ENCODE results near the gene TCF4.
"Not testable (repeated sequence)": the region's sequence is repeated elsewhere in the genome, so short reads cannot be mapped to it uniquely, and the experiment has no call there.

Gene TCF4

DNA sequence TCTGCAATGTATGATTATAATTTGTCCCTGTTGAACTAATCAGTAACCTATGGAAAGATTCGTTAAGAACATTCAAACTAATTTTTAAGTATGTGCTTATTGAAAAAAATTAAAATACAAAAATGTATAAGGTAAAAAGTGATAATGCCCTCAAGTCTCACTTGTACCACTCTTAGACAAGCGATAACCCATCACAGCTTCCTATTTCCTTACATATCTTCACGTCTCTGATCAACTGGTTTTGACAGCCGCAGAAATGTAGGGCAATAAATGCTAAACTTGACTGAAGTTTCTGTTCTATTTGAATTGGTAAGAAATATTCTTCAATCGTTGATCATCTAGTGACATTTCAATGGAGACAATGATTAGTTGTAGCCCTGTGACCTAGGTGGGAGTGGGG lies 112.5 kb downstream of the TCF4 start:
- DNase-seq (ENCODE audit: low spot score) = no peak

DNA sequence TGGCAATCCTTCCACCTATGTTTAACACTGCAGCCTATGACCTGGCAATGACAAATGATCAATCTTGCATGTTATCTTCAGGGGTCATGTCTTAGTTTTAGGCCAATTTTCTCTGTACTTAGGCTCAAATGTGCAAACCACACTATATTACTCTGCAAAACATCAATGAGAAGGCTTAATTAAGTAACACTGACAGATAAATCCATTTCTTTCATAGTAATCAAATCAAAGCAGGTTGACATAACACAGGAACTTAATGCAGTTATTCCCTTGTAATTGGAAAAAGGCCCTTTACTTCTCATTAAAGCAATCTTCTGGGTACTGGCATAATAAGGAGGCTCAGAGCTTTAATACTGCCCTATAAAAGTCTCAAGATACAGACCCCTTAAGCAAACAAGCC lies 114.4 kb downstream of the TCF4 start:
- DNase-seq (ENCODE audit: low spot score) = no peak

DNA sequence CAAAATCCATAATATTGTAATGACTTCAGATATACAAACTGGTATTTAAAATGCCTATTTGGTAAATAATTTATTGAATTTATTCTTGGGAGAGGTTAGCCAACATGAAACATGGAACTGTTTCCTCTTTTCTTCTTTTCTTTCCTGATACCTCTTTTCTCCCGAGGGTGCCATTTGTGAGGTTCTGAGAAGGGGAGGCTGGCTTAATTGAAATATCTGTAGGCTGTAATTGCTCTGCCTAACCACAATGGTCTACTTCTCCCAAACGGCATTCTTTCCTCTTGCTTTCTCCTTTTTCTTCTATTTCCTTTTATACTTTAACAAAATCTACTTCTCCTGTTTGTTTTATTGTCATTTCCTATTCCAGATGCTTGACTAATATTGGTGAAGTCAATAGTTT lies 114.9 kb downstream of the TCF4 start:
- DNase-seq (ENCODE audit: low spot score) = no peak

GRCh38 chr18:55470826-55471225 lies 117.2 kb downstream of the TCF4 start:
- DNase-seq (ENCODE audit: low spot score) = no peak

DNA sequence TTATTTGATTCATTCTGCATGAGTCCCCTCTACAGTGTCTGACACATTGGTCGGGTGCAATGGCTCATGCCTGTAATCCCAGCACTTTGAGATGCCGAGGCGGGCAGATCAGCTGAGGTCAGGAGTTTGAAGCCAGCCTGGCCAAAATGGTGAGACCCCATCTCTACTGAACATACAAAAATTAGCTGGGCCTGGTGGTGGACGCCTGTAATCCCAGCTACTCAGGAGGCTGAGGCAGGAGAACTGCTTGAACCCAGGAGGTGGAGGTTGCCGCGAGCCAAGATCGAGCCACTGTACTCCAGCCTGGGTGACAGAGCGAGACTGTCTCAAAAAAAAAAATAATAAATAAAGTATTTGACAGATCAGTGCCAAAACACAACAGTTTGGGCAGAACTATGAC lies 118.9 kb downstream of the TCF4 start:
- DNase-seq (ENCODE audit: low spot score) = not testable (repeated sequence)

DNA sequence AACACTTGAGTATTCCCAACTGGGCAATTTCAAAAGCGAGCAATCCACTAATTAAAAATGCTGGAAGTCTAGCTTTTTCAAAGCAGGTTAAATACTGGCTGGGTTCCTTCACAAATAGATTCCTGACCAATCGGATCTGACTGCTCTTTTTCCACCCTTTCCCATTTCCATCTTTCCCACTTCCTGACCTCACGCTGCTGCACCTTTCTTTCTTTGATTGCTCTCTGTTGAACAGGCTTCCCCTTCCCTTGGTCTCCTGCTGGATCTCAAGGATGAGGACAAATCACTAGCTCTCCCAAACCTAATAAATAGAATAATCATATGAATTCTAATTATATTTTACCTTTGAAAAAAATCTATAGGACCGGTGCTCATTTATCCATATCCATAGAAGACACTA lies 121.2 kb downstream of the TCF4 start:
- no peak for DNase-seq (ENCODE audit: low spot score)

- peak; percentile 91 for DNase-seq (ENCODE audit: low spot score)
Measured at GRCh38 chr18:55465313-55465712, 122.7 kb downstream of the TCF4 start.

GRCh38 chr18:55464581-55464980 lies 123.4 kb downstream of the TCF4 start:
- no peak for DNase-seq (ENCODE audit: low spot score)

GRCh38 chr18:55462652-55463051 lies 125.3 kb downstream of the TCF4 start:
- DNase-seq (ENCODE audit: low spot score) = no peak

GRCh38 chr18:55461848-55462247 lies 126.1 kb downstream of the TCF4 start:
- DNase-seq (ENCODE audit: low spot score) = no peak

- no peak for DNase-seq (ENCODE audit: low spot score)
Measured at GRCh38 chr18:55458456-55459203, 129.4 kb downstream of the TCF4 start.

GRCh38 chr18:55457028-55457427 lies 131.0 kb downstream of the TCF4 start:
- DNase-seq (ENCODE audit: low spot score) = no peak

- peak; percentile 55 for DNase-seq (ENCODE audit: low spot score)
Measured at GRCh38 chr18:55455938-55456337, 132.1 kb downstream of the TCF4 start.

DNA sequence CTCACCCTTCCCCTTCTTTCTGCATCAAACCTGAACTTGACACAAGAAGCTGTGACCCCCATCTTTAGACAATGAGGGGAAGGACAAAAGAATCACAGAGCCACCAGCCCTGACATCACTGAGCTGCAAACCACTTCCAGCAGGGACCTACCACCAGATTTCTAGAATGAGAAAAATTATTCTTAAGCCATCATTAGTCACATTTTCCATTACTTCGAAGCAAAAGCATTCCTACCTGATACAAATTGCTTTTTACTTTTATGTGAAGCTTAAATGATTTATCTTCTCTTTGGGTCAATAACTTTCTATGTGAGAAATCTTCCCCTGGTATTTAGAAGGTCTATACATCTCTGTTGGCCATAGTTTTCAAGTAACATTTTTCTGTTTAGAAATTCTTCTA lies 134.8 kb downstream of the TCF4 start:
- no peak for DNase-seq (ENCODE audit: low spot score)

DNA sequence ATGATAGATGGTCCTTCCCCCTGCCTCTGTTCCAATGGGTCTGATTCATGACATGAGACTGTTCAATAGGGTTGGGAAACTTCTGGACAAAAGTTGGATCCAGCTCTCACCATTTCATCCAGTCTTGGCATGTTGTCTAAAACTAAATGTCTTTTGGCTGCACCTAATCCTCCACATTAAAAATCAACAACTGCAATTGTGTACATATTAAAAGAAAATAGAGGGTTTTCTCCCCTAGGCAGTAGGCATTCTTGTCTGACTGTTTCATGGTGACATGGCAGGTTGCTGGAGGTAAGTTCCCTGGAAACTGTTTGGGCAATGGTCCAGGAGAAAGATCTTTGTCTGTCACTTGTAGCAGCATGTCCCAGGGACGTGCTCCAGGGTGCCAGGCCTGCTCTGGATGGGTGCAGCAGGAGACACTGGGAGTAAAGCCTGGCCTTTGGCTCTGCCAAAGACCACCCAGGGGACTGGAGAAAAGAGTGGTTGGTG lies 135.8 kb downstream of the TCF4 start:
- no peak for DNase-seq (ENCODE audit: low spot score)

DNA sequence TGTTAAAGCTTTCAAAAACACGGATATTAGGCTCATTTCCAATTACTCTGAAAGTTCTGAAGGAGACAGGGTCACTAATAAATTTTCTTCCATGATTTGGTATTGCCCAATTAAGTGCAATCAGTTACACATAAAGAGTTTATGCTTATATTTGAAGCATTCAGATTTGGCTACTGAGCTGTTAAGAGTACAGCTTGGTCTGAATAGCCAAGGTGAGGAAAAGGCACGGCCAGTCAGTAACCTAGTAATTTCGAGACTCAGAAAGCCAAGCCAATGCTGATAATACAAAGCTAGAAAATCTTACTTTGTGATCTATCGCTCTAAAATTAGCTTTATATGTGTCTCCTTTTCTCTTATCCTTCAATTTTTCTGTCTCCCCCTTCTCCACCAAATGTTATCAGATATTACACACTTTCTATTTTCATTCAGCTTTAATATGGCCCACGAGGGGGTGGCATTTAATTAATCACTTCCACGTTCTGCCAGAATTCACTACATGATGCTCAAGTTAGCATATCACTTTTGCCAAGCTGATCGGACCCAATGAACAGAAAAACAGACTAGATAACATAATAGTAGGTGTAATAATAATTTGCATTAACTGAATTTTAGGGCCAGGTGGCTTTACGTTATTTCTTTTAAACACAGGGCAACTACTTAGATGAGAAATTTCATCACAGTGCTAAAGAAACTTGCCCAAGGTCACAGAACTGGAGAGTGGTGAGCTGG lies 138.4 kb downstream of the TCF4 start:
- DNase-seq (ENCODE audit: low spot score) = peak; percentile 68

DNA sequence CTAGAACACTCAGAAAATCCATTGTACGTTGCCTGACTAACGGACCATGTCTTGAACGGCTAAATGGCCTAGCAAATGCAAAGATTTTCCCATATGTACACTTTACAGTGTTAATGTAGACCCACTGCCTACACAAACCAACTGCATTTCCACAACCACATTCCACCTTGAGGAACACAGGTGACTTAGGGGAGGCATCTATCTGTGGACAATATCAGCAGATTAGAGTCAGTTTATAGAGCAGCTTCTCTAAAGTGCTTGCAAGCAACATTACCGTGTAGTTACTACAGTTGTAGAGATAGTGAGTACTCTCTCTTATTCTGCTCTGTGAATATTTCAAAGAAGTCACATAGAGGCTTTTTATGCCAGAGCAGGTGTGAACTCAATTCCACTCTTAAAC lies 139.6 kb downstream of the TCF4 start:
- peak; percentile 76 for DNase-seq (ENCODE audit: low spot score)

DNA sequence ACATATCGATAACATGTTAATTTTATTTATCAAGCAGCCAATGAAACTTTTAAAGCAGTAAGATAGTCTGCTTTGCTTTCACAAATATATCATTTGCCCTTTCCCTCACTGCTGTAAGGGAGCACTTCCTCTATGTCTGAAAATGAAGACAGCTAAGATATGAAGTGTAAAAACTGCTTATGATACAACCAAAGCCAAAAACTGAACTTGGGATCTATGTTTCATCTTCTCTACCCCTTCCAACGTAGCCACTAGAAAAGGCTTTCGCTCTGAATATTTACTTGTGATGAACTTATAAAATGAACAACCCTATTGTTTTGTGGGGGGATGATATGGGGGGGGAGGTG lies 140.3 kb downstream of the TCF4 start:
- DNase-seq (ENCODE audit: low spot score) = peak; percentile 72

GRCh38 chr18:55446996-55447671 lies 140.9 kb downstream of the TCF4 start:
- DNase-seq (ENCODE audit: low spot score) = peak; percentile 76

GRCh38 chr18:55444536-55444935 lies 143.5 kb downstream of the TCF4 start:
- DNase-seq (ENCODE audit: low spot score) = no peak

GRCh38 chr18:55443776-55444175 lies 144.2 kb downstream of the TCF4 start:
- DNase-seq (ENCODE audit: low spot score) = no peak

DNA sequence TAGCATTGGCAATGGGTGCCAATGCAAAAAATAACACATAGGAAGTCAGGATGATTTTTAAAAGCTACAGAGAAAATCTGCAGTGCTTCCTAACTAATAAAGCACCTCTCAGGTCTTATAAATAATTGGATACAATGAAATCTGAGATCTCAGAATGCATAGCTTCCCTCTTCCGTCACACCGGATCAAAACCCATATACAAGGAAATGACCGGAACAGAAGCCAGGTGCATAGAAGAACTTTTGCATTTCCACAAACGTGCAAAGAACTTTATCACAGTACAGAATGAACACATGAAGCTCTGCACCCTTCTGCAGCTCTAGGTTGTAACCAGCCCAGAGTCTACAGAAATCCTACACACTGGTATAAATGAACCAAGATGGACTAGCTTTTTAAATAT lies 145.4 kb downstream of the TCF4 start:
- DNase-seq (ENCODE audit: low spot score) = peak; percentile 69

- DNase-seq (ENCODE audit: low spot score) = no peak
Measured at GRCh38 chr18:55440988-55441387, 147.0 kb downstream of the TCF4 start.

All from NAMALWA (cell line).